Activated naive CD4-positive, alpha-beta T cell treated with anti-CD3 and anti-CD28 coated beads for 36 hours (primary cell): ENCODE measurements around the gene FOXP3. TPM values are rescaled to one million over a fixed set of nuclear protein-coding genes. Genes with fewer than 3 reads are reported as not detected.

Experiments used
- CTCF ChIA-PET: fragments of 350-600 bp; sonication (Branson Sonifier 250); formaldehyde crosslinking; loops from one replicate; lab custom pipeline; 2021; ENCODE audit warnings: antibody characterized with exemption; lab: Charles Lee
- DNase-seq: peaks from one replicate; pipeline ENCODE4 v3.0.0-alpha.2; 2020
- H3K27ac Mint-ChIP-seq: one replicate; pipeline ENCODE4 v1.8.0; 2021; ENCODE audit warnings: mild to moderate bottlenecking, mixed read lengths
- H3K27me3 Mint-ChIP-seq: one replicate; pipeline ENCODE4 v1.8.0; 2021; ENCODE audit warnings: low read depth, mixed read lengths
- H3K36me3 Mint-ChIP-seq: one replicate; pipeline ENCODE4 v1.8.0; 2021; ENCODE audit warnings: low read depth, mixed read lengths
- H3K4me1 Mint-ChIP-seq: one replicate; pipeline ENCODE4 v1.8.0; 2021; ENCODE audit warnings: low read depth, mixed read lengths
- H3K4me3 Mint-ChIP-seq: one replicate; pipeline ENCODE4 v1.8.0; 2021; ENCODE audit warnings: mild to moderate bottlenecking, moderate library complexity, mixed read lengths
- H3K9me3 Mint-ChIP-seq: one replicate; pipeline ENCODE4 v1.8.0; 2021; ENCODE audit warnings: mixed read lengths
- intact Hi-C: fragments of 100-400 bp; cut with micrococcal nuclease; formaldehyde crosslinking; loops from one replicate; pipeline ENCODE4 v1.15.1; 2023
- total RNA-seq, 2 experiments: library from RNA; stranded (reverse); gene quantifications; one replicate each; pipeline ENCODE4 v1.2.3, GENCODE V29; 2021

Gene FOXP3
- total RNA-seq, 2 experiments from 2014 or later: 7.1 to 7.5 TPM

- no peak overlapping the region for H3K4me3 Mint-ChIP-seq
- CTCF ChIA-PET: interaction anchor here (0.7 to 2.6 kb wide), 8 partner anchors 10 to 462 kb away, joined by 3 to 17 read pairs (median 3); no protein-coding TSS in a partner anchor
- intact Hi-C loops: loop anchor here (1.0 to 10.0 kb wide), 4 partner anchors 353 to 626 kb away; no protein-coding TSS in a partner anchor
- DNase-seq: peak; percentile 88
- no peaks in the 10 kb centered on the region for H3K27me3 Mint-ChIP-seq
- no peaks in the 10 kb centered on the region for H3K36me3 Mint-ChIP-seq
- peaks cover 35% of the 10 kb centered on the region for H3K4me1 Mint-ChIP-seq
- no peak overlapping the region for H3K27ac Mint-ChIP-seq
- H3K9me3 Mint-ChIP-seq: no peaks in the 10 kb centered on the region
Observed at GRCh38 chrX:49291615-49292337, 27.3 kb upstream of the FOXP3 start.

GRCh38 chrX:49290215-49290614 is 25.7 kb upstream of the FOXP3 start:
- Mint-ChIP-seq H3K27me3 (no peaks in the 10 kb centered on the region), H3K4me3 (no peak overlapping the region), H3K4me1 (peaks cover 34% of the 10 kb centered on the region), H3K9me3 (no peaks in the 10 kb centered on the region), H3K36me3 (no peaks in the 10 kb centered on the region), H3K27ac (no peak overlapping the region)
- no peak for DNase-seq
- intact Hi-C loops: loop anchor here (5.0 to 10.0 kb wide), 3 partner anchors 355 to 627 kb away; no protein-coding TSS in a partner anchor
- CTCF ChIA-PET: no interaction called here

GRCh38 chrX:49287665-49288064 is 23.2 kb upstream of the FOXP3 start:
- Mint-ChIP-seq H3K4me1 (peaks cover 37% of the 10 kb centered on the region), H3K4me3 (no peak overlapping the region), H3K27me3 (no peaks in the 10 kb centered on the region), H3K27ac (no peak overlapping the region), H3K36me3 (no peaks in the 10 kb centered on the region), H3K9me3 (no peaks in the 10 kb centered on the region)
- intact Hi-C loops: no loop called here
- CTCF ChIA-PET: interaction anchor here (1.3 kb wide), 1 partner anchor 95 kb away, joined by 4 read pairs; no protein-coding TSS in a partner anchor
- no peak for DNase-seq

- Mint-ChIP-seq H3K4me3 (no peak overlapping the region), H3K4me1 (peaks cover 39% of the 10 kb centered on the region), H3K27me3 (no peaks in the 10 kb centered on the region), H3K9me3 (no peaks in the 10 kb centered on the region), H3K36me3 (no peaks in the 10 kb centered on the region), H3K27ac (no peak overlapping the region)
- CTCF ChIA-PET: interaction anchor here (0.6 kb wide), 1 partner anchor 26 kb away, joined by 3 read pairs; no protein-coding TSS in a partner anchor
- intact Hi-C loops: no loop called here
- DNase-seq: no peak
Observed at GRCh38 chrX:49286581-49286980, 22.1 kb upstream of the FOXP3 start.

- Mint-ChIP-seq H3K4me3 (no peak overlapping the region), H3K27ac (no peak overlapping the region), H3K36me3 (no peaks in the 10 kb centered on the region), H3K4me1 (peaks cover 39% of the 10 kb centered on the region), H3K9me3 (no peaks in the 10 kb centered on the region), H3K27me3 (no peaks in the 10 kb centered on the region)
- intact Hi-C loops: no loop called here
- CTCF ChIA-PET: interaction anchor here (0.6 kb wide), 1 partner anchor 27 kb away, joined by 3 read pairs; no protein-coding TSS in a partner anchor
- DNase-seq: no peak
Observed at GRCh38 chrX:49286136-49286535, 21.6 kb upstream of the FOXP3 start.

- no peak overlapping the region for H3K4me3 Mint-ChIP-seq
- H3K9me3 Mint-ChIP-seq: no peaks in the 10 kb centered on the region
- no peak for DNase-seq
- no peak overlapping the region for H3K27ac Mint-ChIP-seq
- intact Hi-C loops: no loop called here
- CTCF ChIA-PET: no interaction called here
- no peaks in the 10 kb centered on the region for H3K27me3 Mint-ChIP-seq
- peaks cover 48% of the 10 kb centered on the region for H3K4me1 Mint-ChIP-seq
- H3K36me3 Mint-ChIP-seq: no peaks in the 10 kb centered on the region
Observed at GRCh38 chrX:49284212-49284611, 19.7 kb upstream of the FOXP3 start.

GRCh38 chrX:49282647-49283011 is 18.1 kb upstream of the FOXP3 start:
- DNase-seq: no peak
- peak overlapping the region; percentile 28 for H3K27ac Mint-ChIP-seq
- H3K4me1 Mint-ChIP-seq: peaks cover 50% of the 10 kb centered on the region
- H3K9me3 Mint-ChIP-seq: no peaks in the 10 kb centered on the region
- no peak overlapping the region for H3K4me3 Mint-ChIP-seq
- H3K36me3 Mint-ChIP-seq: no peaks in the 10 kb centered on the region
- CTCF ChIA-PET: no interaction called here
- intact Hi-C loops: no loop called here
- H3K27me3 Mint-ChIP-seq: no peaks in the 10 kb centered on the region

GRCh38 chrX:49278081-49278480 is 13.6 kb upstream of the FOXP3 start:
- H3K4me1 Mint-ChIP-seq: peaks cover 85% of the 10 kb centered on the region
- intact Hi-C loops: loop anchor here (10.0 kb wide), 1 partner anchor 647 kb away; the partner anchor contains the start of gene CLCN5
- CTCF ChIA-PET: no interaction called here

GRCh38 chrX:49277535-49277830 is 13.0 kb upstream of the FOXP3 start:
- H3K4me1 Mint-ChIP-seq: peaks cover 86% of the 10 kb centered on the region
- H3K36me3 Mint-ChIP-seq: peaks cover 2% of the 10 kb centered on the region
- H3K4me3 Mint-ChIP-seq: peak overlapping the region; percentile 39
- CTCF ChIA-PET: no interaction called here
- no peaks in the 10 kb centered on the region for H3K9me3 Mint-ChIP-seq
- no peak for DNase-seq
- no peaks in the 10 kb centered on the region for H3K27me3 Mint-ChIP-seq
- intact Hi-C loops: loop anchor here (1.0 to 10.0 kb wide), 3 partner anchors 8 to 647 kb away; partner anchors contain the start of genes CLCN5 and PPP1R3F
- peak overlapping the region; percentile 94 for H3K27ac Mint-ChIP-seq

More at GRCh38 chrX:49278081-49278480, 13.6 kb upstream of the FOXP3 start:
- peak overlapping the region; percentile 94 for H3K27ac Mint-ChIP-seq
- H3K36me3 Mint-ChIP-seq: peaks cover 2% of the 10 kb centered on the region
- DNase-seq: no peak
- H3K27me3 Mint-ChIP-seq: no peaks in the 10 kb centered on the region
- H3K9me3 Mint-ChIP-seq: no peaks in the 10 kb centered on the region
- peak overlapping the region; percentile 39 for H3K4me3 Mint-ChIP-seq

GRCh38 chrX:49276671-49277534 is 12.4 kb upstream of the FOXP3 start:
- Mint-ChIP-seq H3K9me3 (no peaks in the 10 kb centered on the region), H3K4me3 (no peak overlapping the region), H3K36me3 (peaks cover 2% of the 10 kb centered on the region), H3K27ac (peak overlapping the region; percentile 94), H3K27me3 (no peaks in the 10 kb centered on the region), H3K4me1 (peaks cover 86% of the 10 kb centered on the region)
- DNase-seq: peak; percentile 64
- intact Hi-C loops: loop anchor here (1.0 to 10.0 kb wide), 3 partner anchors 8 to 648 kb away; partner anchors contain the start of genes CLCN5 and PPP1R3F
- CTCF ChIA-PET: no interaction called here

- intact Hi-C loops: loop anchor here (2.0 to 10.0 kb wide), 2 partner anchors 45 to 649 kb away; partner anchors contain the start of gene CLCN5
- no peak for DNase-seq
- no peaks in the 10 kb centered on the region for H3K27me3 Mint-ChIP-seq
- no peaks in the 10 kb centered on the region for H3K9me3 Mint-ChIP-seq
- CTCF ChIA-PET: interaction anchor here (0.5 kb wide), 1 partner anchor 33 kb away, joined by 3 read pairs; no protein-coding TSS in a partner anchor
- peaks cover 90% of the 10 kb centered on the region for H3K4me1 Mint-ChIP-seq
- no peak overlapping the region for H3K4me3 Mint-ChIP-seq
- peaks cover 4% of the 10 kb centered on the region for H3K36me3 Mint-ChIP-seq
- peak overlapping the region; percentile 94 for H3K27ac Mint-ChIP-seq
Observed at GRCh38 chrX:49276207-49276606, 11.7 kb upstream of the FOXP3 start.

- intact Hi-C loops: loop anchor here (10.0 kb wide), 1 partner anchor 652 kb away; the partner anchor contains the start of gene CLCN5
- peak; percentile 47 for DNase-seq
- Mint-ChIP-seq H3K9me3 (no peaks in the 10 kb centered on the region), H3K4me1 (peaks cover 72% of the 10 kb centered on the region), H3K27me3 (no peaks in the 10 kb centered on the region), H3K36me3 (peaks cover 8% of the 10 kb centered on the region), H3K4me3 (peak overlapping the region; percentile 67), H3K27ac (peak overlapping the region; percentile 86)
- CTCF ChIA-PET: no interaction called here
Observed at GRCh38 chrX:49273181-49273727, 8.7 kb upstream of the FOXP3 start.
